ENCODE results near the gene BCS1L.
A peak's percentile ranks its signal among the peaks of the same experiment; 100 is the strongest.

Gene BCS1L

GRCh38 chr2:218645126-218645525, 14.4 kb upstream of the BCS1L start:
- Histone ChIP-seq H3K9me2 (replicated peaks; ENCODE audit: insufficient read depth, low read length) (no peaks in the 10 kb centered on the region), H3K4me3 (ENCODE audit: low read length) (no peak overlapping the region), H3K9me3 (replicated peaks; ENCODE audit: insufficient read depth, low read length) (no peaks in the 10 kb centered on the region), H3K79me2 (ENCODE audit: low read length) (peaks cover 18% of the 10 kb centered on the region), H3K27me3 (replicated peaks; ENCODE audit: insufficient read depth, low read length) (no peaks in the 10 kb centered on the region), H4K20me1 (ENCODE audit: insufficient read depth, low read length) (no peaks in the 10 kb centered on the region), H3K9ac (ENCODE audit: low read length) (no peak overlapping the region), H3K27ac (ENCODE audit: low read length) (no peak overlapping the region), H3K36me3 (replicated peaks; ENCODE audit: insufficient read depth, low read length) (peaks cover 15% of the 10 kb centered on the region), H3F3A (ENCODE audit: insufficient read depth, low read length) (no peaks in the 10 kb centered on the region), H2AFZ (ENCODE audit: low read length) (no peak overlapping the region), H3K4me1 (ENCODE audit: low read length) (no peaks in the 10 kb centered on the region), H3K4me2 (ENCODE audit: low read depth, low read length) (no peak overlapping the region)
- TF ChIP-seq CTCF (IDR thresholded peaks at IDR 0.05; ENCODE audit: low read length) (no peak), EZH2 (optimal IDR thresholded peaks at IDR 0.05; ENCODE audit: low read depth, low read length) (no peak), EZH2phosphoT487 (IDR thresholded peaks at IDR 0.05; ENCODE audit: low read length) (no peak)
- no peak for DNase-seq

- no peak overlapping the region for H3K4me3 ChIP-seq (ENCODE audit: low read length)
- peaks cover 19% of the 10 kb centered on the region for H3K36me3 ChIP-seq (replicated peaks; ENCODE audit: insufficient read depth, low read length)
- no peaks in the 10 kb centered on the region for H3K9me3 ChIP-seq (replicated peaks; ENCODE audit: insufficient read depth, low read length)
- H4K20me1 ChIP-seq (ENCODE audit: insufficient read depth, low read length): no peaks in the 10 kb centered on the region
- H3F3A ChIP-seq (ENCODE audit: insufficient read depth, low read length): peaks cover 5% of the 10 kb centered on the region; the same call in 1 of the 2 replicates
- H2AFZ ChIP-seq (ENCODE audit: low read length): no peak overlapping the region
- no peaks in the 10 kb centered on the region for H3K4me1 ChIP-seq (ENCODE audit: low read length)
- no peaks in the 10 kb centered on the region for H3K27me3 ChIP-seq (replicated peaks; ENCODE audit: insufficient read depth, low read length)
- no peaks in the 10 kb centered on the region for H3K9me2 ChIP-seq (replicated peaks; ENCODE audit: insufficient read depth, low read length)
- no peak overlapping the region for H3K27ac ChIP-seq (ENCODE audit: low read length)
- TF ChIP-seq CTCF (IDR thresholded peaks at IDR 0.05; ENCODE audit: low read length): peak; percentile 92
- TF ChIP-seq EZH2 (optimal IDR thresholded peaks at IDR 0.05; ENCODE audit: low read depth, low read length): no peak
- no peak overlapping the region for H3K4me2 ChIP-seq (ENCODE audit: low read depth, low read length)
- H3K9ac ChIP-seq (ENCODE audit: low read length): no peak overlapping the region
- H3K79me2 ChIP-seq (ENCODE audit: low read length): peaks cover 23% of the 10 kb centered on the region
- peak; percentile 65 for DNase-seq
These were observed 11.2 kb upstream of the BCS1L start for GRCh38 chr2:218648088-218648786.

- Histone ChIP-seq H3K79me2 (ENCODE audit: low read length) (peaks cover 23% of the 10 kb centered on the region), H3K36me3 (replicated peaks; ENCODE audit: insufficient read depth, low read length) (peaks cover 19% of the 10 kb centered on the region), H3K27ac (ENCODE audit: low read length) (no peak overlapping the region), H4K20me1 (ENCODE audit: insufficient read depth, low read length) (no peaks in the 10 kb centered on the region), H3K27me3 (replicated peaks; ENCODE audit: insufficient read depth, low read length) (no peaks in the 10 kb centered on the region), H3K4me1 (ENCODE audit: low read length) (no peaks in the 10 kb centered on the region), H3F3A (ENCODE audit: insufficient read depth, low read length) (peaks cover 5% of the 10 kb centered on the region; the same call in 1 of the 2 replicates), H2AFZ (ENCODE audit: low read length) (no peak overlapping the region), H3K4me2 (ENCODE audit: low read depth, low read length) (no peak overlapping the region), H3K9ac (ENCODE audit: low read length) (no peak overlapping the region), H3K9me2 (replicated peaks; ENCODE audit: insufficient read depth, low read length) (no peaks in the 10 kb centered on the region), H3K4me3 (ENCODE audit: low read length) (no peak overlapping the region), H3K9me3 (replicated peaks; ENCODE audit: insufficient read depth, low read length) (no peaks in the 10 kb centered on the region)
- TF ChIP-seq CTCF (IDR thresholded peaks at IDR 0.05; ENCODE audit: low read length): no peak
- TF ChIP-seq EZH2phosphoT487 (IDR thresholded peaks at IDR 0.05; ENCODE audit: low read length): no peak
- no peak for TF ChIP-seq EZH2 (optimal IDR thresholded peaks at IDR 0.05; ENCODE audit: low read depth, low read length)
- DNase-seq: no peak
These were observed 10.7 kb upstream of the BCS1L start for GRCh38 chr2:218648787-218649100.
